Neural cell (in vitro differentiated cells): ENCODE data around the gene CTDSPL. TPM values are rescaled to one million over a fixed set of nuclear protein-coding genes. Genes with fewer than 3 reads are reported as not detected.

Experiments used
- H2AFZ ChIP-seq: fragments of 200-600, 300-800 bp; sonication (generic), shearing (Covaris generic); 2 replicates; pipeline ENCODE4 v1.6.0; 2014; ENCODE audit warnings: low read depth, mild to moderate bottlenecking, antibody characterized with exemption, low read length, moderate library complexity
- H3F3A ChIP-seq: fragments of 200-600 bp; shearing (Covaris generic); 2 replicates; pipeline ENCODE4 v1.6.1; 2016; ENCODE audit warnings: mild to moderate bottlenecking, moderate library complexity, mixed read lengths, antibody characterized with exemption, low read length; ENCODE audit not compliant: insufficient read depth, poor library complexity, severe bottlenecking
- H3K27ac ChIP-seq: fragments of 200-600, 300-800 bp; sonication (generic), shearing (Covaris generic); 2 replicates; pipeline ENCODE4 v1.5.1; 2014; ENCODE audit warnings: mild to moderate bottlenecking, low read length, moderate library complexity
- H3K27me3 ChIP-seq: fragments of 300-800, 200-600 bp; sonication (generic), shearing (Covaris generic); 2 replicates; pipeline ENCODE4 v1.6.0; 2014; ENCODE audit warnings: mild to moderate bottlenecking, low read depth, low read length, moderate library complexity; ENCODE audit not compliant: insufficient read depth
- H3K36me3 ChIP-seq: fragments of 300-800, 200-600 bp; sonication (generic), shearing (Covaris generic); 2 replicates; pipeline ENCODE4 v1.5.1; 2014; ENCODE audit warnings: mild to moderate bottlenecking, antibody characterized with exemption, low read length, moderate library complexity; ENCODE audit not compliant: insufficient read depth
- H3K4me2 ChIP-seq: fragments of 300-800, 200-600 bp; sonication (generic), shearing (Covaris generic); 2 replicates; pipeline ENCODE4 v1.6.0; 2014; ENCODE audit warnings: mild to moderate bottlenecking, low read length
- H3K4me3 ChIP-seq: fragments of 300-800, 200-600 bp; sonication (generic), shearing (Covaris generic); 2 replicates; pipeline ENCODE4 v1.5.1; 2014; ENCODE audit warnings: mild to moderate bottlenecking, low read length, moderate library complexity
- H3K79me2 ChIP-seq: fragments of 200-600 bp; shearing (Covaris generic); replicated peaks from 2 replicates; pipeline ENCODE4 v1.6.0; 2014; ENCODE audit warnings: mild to moderate bottlenecking, low read length, moderate library complexity; ENCODE audit not compliant: insufficient read depth
- H3K9ac ChIP-seq: fragments of 300-800, 200-600 bp; sonication (generic), shearing (Covaris generic); 2 replicates; pipeline ENCODE4 v1.6.1; 2016; ENCODE audit warnings: mild to moderate bottlenecking, low read length, mixed read lengths
- H3K9me2 ChIP-seq: fragments of 200-600 bp; shearing (Covaris generic); 2 replicates; pipeline ENCODE4 v1.6.1; 2016; ENCODE audit warnings: mild to moderate bottlenecking, low read length, mixed read lengths; ENCODE audit not compliant: insufficient read depth
- H3K9me3 ChIP-seq: fragments of 200-600, 300-800 bp; sonication (generic), shearing (Covaris generic); 2 replicates; pipeline ENCODE4 v1.6.1; 2016; ENCODE audit warnings: mild to moderate bottlenecking, mixed run types, low read length, moderate library complexity, mixed read lengths
- H4K20me1 ChIP-seq: fragments of 200-600 bp; shearing (Covaris generic); 2 replicates; pipeline ENCODE4 v1.6.1; 2016; ENCODE audit warnings: mild to moderate bottlenecking, mixed run types; ENCODE audit not compliant: insufficient read depth
- CTCF ChIP-seq: fragments of 450-650 bp; IDR thresholded peaks from 2 replicates; pipeline ENCODE4 v1.5.1; 2014; ENCODE audit warnings: antibody characterized with exemption, mild to moderate bottlenecking, moderate library complexity; ENCODE audit not compliant: poor library complexity, severe bottlenecking
- EP300 ChIP-seq: fragments of 450-650 bp; conservative IDR thresholded peaks from 2 replicates; pipeline ENCODE4 v1.6.1; 2014; ENCODE audit warnings: antibody characterized with exemption, mild to moderate bottlenecking, moderate library complexity; ENCODE audit not compliant: poor library complexity, severe bottlenecking
- EZH2 ChIP-seq: fragments of 200-600, 300-800 bp; shearing (Covaris generic), sonication (generic); IDR thresholded peaks from 2 replicates; pipeline ENCODE4 v1.6.1; 2014; ENCODE audit warnings: antibody characterized with exemption, low read length, borderline replicate concordance, mild to moderate bottlenecking; ENCODE audit not compliant: insufficient read depth, poor library complexity, severe bottlenecking
- MXI1 ChIP-seq: fragments of 450-650 bp; conservative IDR thresholded peaks from 2 replicates; pipeline ENCODE4 v1.6.1; 2014; ENCODE audit warnings: antibody characterized with exemption, mild to moderate bottlenecking; ENCODE audit not compliant: poor library complexity, severe bottlenecking
- POLR2AphosphoS5 ChIP-seq: IDR thresholded peaks from 2 replicates; pipeline ENCODE4 v1.6.1; 2012
- RAD21 ChIP-seq: fragments of 450-650 bp; conservative IDR thresholded peaks from 2 replicates; pipeline ENCODE4 v1.6.1; 2014; ENCODE audit warnings: antibody characterized with exemption, mild to moderate bottlenecking, moderate library complexity
- REST ChIP-seq: IDR thresholded peaks from 2 replicates; pipeline ENCODE4 v1.6.1; 2012; ENCODE audit warnings: borderline replicate concordance
- SMC3 ChIP-seq: fragments of 450-650 bp; conservative IDR thresholded peaks from 2 replicates; pipeline ENCODE4 v1.6.1; 2014; ENCODE audit warnings: antibody characterized with exemption, mild to moderate bottlenecking, moderate library complexity; ENCODE audit not compliant: poor library complexity
- TAF1 ChIP-seq: IDR thresholded peaks from 2 replicates; pipeline ENCODE4 v1.6.1; 2012; ENCODE audit warnings: low read depth
- polyA plus RNA-seq: library from polyadenylated mRNA; depleted of rRNA; stranded (reverse); fragments of >200 nt; gene quantifications from 2 replicates; pipeline ENCODE4 v1.2.3, GENCODE V29; 2014

Gene CTDSPL
- polyA plus RNA-seq, 1 donor from 2014 or later, result 17.0 TPM

- H3K9me2 ChIP-seq, result no peaks in the 10 kb centered on the region
- H3K27me3 ChIP-seq, result no peaks in the 10 kb centered on the region
- H4K20me1 ChIP-seq, result no peaks in the 10 kb centered on the region
- H2AFZ ChIP-seq, result no peak overlapping the region
- no peak overlapping the region for H3K9ac ChIP-seq
- no peaks in the 10 kb centered on the region for H3K9me3 ChIP-seq
- no peaks in the 10 kb centered on the region for H3K36me3 ChIP-seq
- H3K79me2 ChIP-seq, result no peaks in the 10 kb centered on the region
- H3F3A ChIP-seq, result no peaks in the 10 kb centered on the region
- no peak overlapping the region for H3K4me2 ChIP-seq
- H3K4me3 ChIP-seq, result no peak overlapping the region
- TF ChIP-seq MXI1, result no peak
- no peak for TF ChIP-seq RAD21
- no peak for TF ChIP-seq POLR2AphosphoS5
- TF ChIP-seq TAF1, result no peak
- TF ChIP-seq EZH2, result no peak
- TF ChIP-seq CTCF, result no peak
- no peak for TF ChIP-seq REST
- no peak for TF ChIP-seq SMC3
- no peak for TF ChIP-seq EP300
- no peak overlapping the region for H3K27ac ChIP-seq
Measured at GRCh38 chr3:37826502-37826901, 35.2 kb upstream of the CTDSPL start.

GRCh38 chr3:37826933-37827332, 34.7 kb upstream of the CTDSPL start:
- H3F3A ChIP-seq, result no peaks in the 10 kb centered on the region
- H3K9ac ChIP-seq, result no peak overlapping the region
- no peak overlapping the region for H3K4me2 ChIP-seq
- no peaks in the 10 kb centered on the region for H4K20me1 ChIP-seq
- no peaks in the 10 kb centered on the region for H3K9me2 ChIP-seq
- no peaks in the 10 kb centered on the region for H3K9me3 ChIP-seq
- H3K27ac ChIP-seq, result no peak overlapping the region
- H3K79me2 ChIP-seq, result no peaks in the 10 kb centered on the region
- H2AFZ ChIP-seq, result no peak overlapping the region
- no peak overlapping the region for H3K4me3 ChIP-seq
- H3K36me3 ChIP-seq, result no peaks in the 10 kb centered on the region
- TF ChIP-seq RAD21 (no peak), POLR2AphosphoS5 (no peak), TAF1 (no peak), REST (no peak), EZH2 (no peak), CTCF (no peak), MXI1 (no peak), EP300 (no peak), SMC3 (no peak)
- H3K27me3 ChIP-seq, result no peaks in the 10 kb centered on the region
